ENCODE data around the gene ATP10A.

DNA sequence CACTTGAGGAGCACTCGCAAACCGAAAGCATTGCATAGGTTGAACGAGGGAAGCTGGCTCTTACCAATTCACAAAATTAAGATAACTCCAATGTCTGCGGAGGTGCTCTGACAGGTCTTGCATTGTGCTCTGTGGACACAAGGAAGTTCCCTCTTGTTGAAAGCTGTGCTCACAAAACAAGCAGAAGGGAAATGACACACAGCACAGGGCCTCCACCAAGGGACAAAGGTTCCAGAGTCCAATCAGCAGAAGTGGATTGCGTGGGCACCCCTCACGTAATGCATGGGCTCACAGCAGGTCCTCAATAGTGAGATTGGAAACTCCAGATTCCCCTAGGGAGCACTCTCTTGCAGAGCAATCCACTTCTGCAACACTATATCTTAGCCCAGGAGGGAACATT lies 89.9 kb downstream of the ATP10A start:
- TF ChIP-seq POLR2A (IDR thresholded peaks at IDR 0.05): no peak
- TF ChIP-seq, protein P1, sequence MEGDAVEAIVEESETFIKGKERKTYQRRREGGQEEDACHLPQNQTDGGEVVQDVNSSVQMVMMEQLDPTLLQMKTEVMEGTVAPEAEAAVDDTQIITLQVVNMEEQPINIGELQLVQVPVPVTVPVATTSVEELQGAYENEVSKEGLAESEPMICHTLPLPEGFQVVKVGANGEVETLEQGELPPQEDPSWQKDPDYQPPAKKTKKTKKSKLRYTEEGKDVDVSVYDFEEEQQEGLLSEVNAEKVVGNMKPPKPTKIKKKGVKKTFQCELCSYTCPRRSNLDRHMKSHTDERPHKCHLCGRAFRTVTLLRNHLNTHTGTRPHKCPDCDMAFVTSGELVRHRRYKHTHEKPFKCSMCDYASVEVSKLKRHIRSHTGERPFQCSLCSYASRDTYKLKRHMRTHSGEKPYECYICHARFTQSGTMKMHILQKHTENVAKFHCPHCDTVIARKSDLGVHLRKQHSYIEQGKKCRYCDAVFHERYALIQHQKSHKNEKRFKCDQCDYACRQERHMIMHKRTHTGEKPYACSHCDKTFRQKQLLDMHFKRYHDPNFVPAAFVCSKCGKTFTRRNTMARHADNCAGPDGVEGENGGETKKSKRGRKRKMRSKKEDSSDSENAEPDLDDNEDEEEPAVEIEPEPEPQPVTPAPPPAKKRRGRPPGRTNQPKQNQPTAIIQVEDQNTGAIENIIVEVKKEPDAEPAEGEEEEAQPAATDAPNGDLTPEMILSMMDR (IDR thresholded peaks at IDR 0.05): no peak
